IgD-negative memory B cell (primary cell): ENCODE data around the gene OR2V1. TPM values are rescaled to one million over a fixed set of nuclear protein-coding genes. Genes with fewer than 3 reads are reported as not detected.
A peak's percentile ranks its signal among the peaks of the same experiment; 100 is the strongest.
"Not testable (repeated sequence)": the region's sequence is repeated elsewhere in the genome, so short reads cannot be mapped to it uniquely, and the experiment has no call there.

Experiments used
- H3K27ac Mint-ChIP-seq, 3 donors: one replicate each; pipeline ENCODE4 v1.8.0; 2020 to 2022; ENCODE audit warnings: mild to moderate bottlenecking in 3 of 3, mixed read lengths in 3 of 3, moderate library complexity in 1 of 3
- H3K27me3 Mint-ChIP-seq: one replicate; pipeline ENCODE4 v1.8.0; 2021; ENCODE audit warnings: mixed read lengths
- H3K36me3 Mint-ChIP-seq: one replicate; pipeline ENCODE4 v1.8.0; 2020; ENCODE audit warnings: mild to moderate bottlenecking, mixed read lengths
- H3K4me1 Mint-ChIP-seq, 3 donors: one replicate each; pipeline ENCODE4 v1.8.0; 2020 to 2022; ENCODE audit warnings: mixed read lengths in 3 of 3, mild to moderate bottlenecking in 1 of 3
- H3K4me3 Mint-ChIP-seq, 4 donors: one replicate each; pipeline ENCODE4 v1.8.0; 2020 to 2022; ENCODE audit warnings: mild to moderate bottlenecking in 4 of 4, mixed read lengths in 4 of 4, moderate library complexity in 3 of 4
- H3K9me3 Mint-ChIP-seq, 3 donors: one replicate each; pipeline ENCODE4 v1.8.0; 2020 to 2021; ENCODE audit warnings: mixed read lengths in 3 of 3, mild to moderate bottlenecking in 1 of 3
- polyA plus RNA-seq: library from polyadenylated mRNA; unstranded; fragments of 300-500 nt; fragmentation: Illumina TruSeq; gene quantifications from one replicate; pipeline ENCODE4 v1.2.3, GENCODE V29; 2021

The OR2V1 gene
- polyA plus RNA-seq, 1 donor from 2014 or later = not detected

GRCh38 chr5:181164076-181164952, 33.3 kb upstream of the OR2V1 start:
- H3K9me3 Mint-ChIP-seq = peaks cover 4 to 21% (median 9%) of the 10 kb centered on the region in 3 donors
- peaks cover 23 to 28% (median 25%) of the 10 kb centered on the region in 3 donors for H3K4me1 Mint-ChIP-seq
- H3K27me3 Mint-ChIP-seq = peaks cover 41% of the 10 kb centered on the region
- peaks cover 2% of the 10 kb centered on the region for H3K36me3 Mint-ChIP-seq
- peak overlapping the region; percentile 67 to 94 (median 71) for H3K4me3 Mint-ChIP-seq
- H3K27ac Mint-ChIP-seq = peak overlapping the region; percentile 69 to 93 (median 91)

- Mint-ChIP-seq H3K36me3 (no peaks in the 10 kb centered on the region), H3K9me3 (peaks cover 4 to 21% (median 9%) of the 10 kb centered on the region in 3 donors), H3K27ac (peak overlapping the region; percentile 89 to 93 (median 91)), H3K4me3 (peak overlapping the region; percentile 70 to 94 (median 74)), H3K27me3 (peaks cover 35% of the 10 kb centered on the region), H3K4me1 (peaks cover 23 to 26% (median 24%) of the 10 kb centered on the region in 3 donors)
Observed at GRCh38 chr5:181163487-181164075, 32.6 kb upstream of the OR2V1 start.

- Mint-ChIP-seq H3K27ac (peak overlapping the region in 1 of 3 donors; percentile 90), H3K36me3 (no peaks in the 10 kb centered on the region), H3K4me1 (peaks cover 17 to 21% (median 20%) of the 10 kb centered on the region in 3 donors), H3K4me3 (peak overlapping the region in 3 of 4 donors; percentile 60 to 85 (median 65)), H3K27me3 (peaks cover 19% of the 10 kb centered on the region), H3K9me3 (peaks cover 4 to 17% (median 4%) of the 10 kb centered on the region in 3 donors)
Observed at GRCh38 chr5:181161534-181162175, 30.7 kb upstream of the OR2V1 start.

- Mint-ChIP-seq H3K9me3 (peaks cover 4 to 14% (median 4%) of the 10 kb centered on the region in 3 donors), H3K27me3 (peaks cover 13% of the 10 kb centered on the region), H3K4me3 (peak overlapping the region; percentile 60 to 85 (median 66)), H3K4me1 (peaks cover 14 to 21% (median 15%) of the 10 kb centered on the region in 3 donors), H3K27ac (peak overlapping the region in 2 of 3 donors; percentile 81 to 90)
- not testable (repeated sequence) for H3K36me3 Mint-ChIP-seq
Observed at GRCh38 chr5:181160755-181161533, 30.0 kb upstream of the OR2V1 start.

GRCh38 chr5:181160152-181160754, 29.3 kb upstream of the OR2V1 start:
- Mint-ChIP-seq H3K27me3 (peaks cover 8% of the 10 kb centered on the region), H3K4me3 (peak overlapping the region in 3 of 4 donors; percentile 78 to 86 (median 81)), H3K9me3 (peaks cover under 1 to 11% (median 2%) of the 10 kb centered on the region in 3 donors), H3K27ac (peak overlapping the region; percentile 42 to 78 (median 71)), H3K4me1 (peaks cover 13 to 16% (median 14%) of the 10 kb centered on the region in 3 donors), H3K36me3 (no peaks in the 10 kb centered on the region)

GRCh38 chr5:181159286-181160151, 28.6 kb upstream of the OR2V1 start:
- H3K27me3 Mint-ChIP-seq = peaks cover 8% of the 10 kb centered on the region

GRCh38 chr5:181158869-181159268, 27.9 kb upstream of the OR2V1 start:
- Mint-ChIP-seq H3K4me1 (peaks cover 13% of the 10 kb centered on the region in 3 donors), H3K36me3 (no peaks in the 10 kb centered on the region), H3K27me3 (peaks cover 8% of the 10 kb centered on the region), H3K9me3 (peaks cover 4% of the 10 kb centered on the region in 3 donors), H3K4me3 (peak overlapping the region in 1 of 4 donors; percentile 61), H3K27ac (peak overlapping the region in 1 of 3 donors; percentile 91)

More at GRCh38 chr5:181159286-181160151, 28.6 kb upstream of the OR2V1 start:
- peak overlapping the region; percentile 61 to 86 (median 64) for H3K4me3 Mint-ChIP-seq
- H3K36me3 Mint-ChIP-seq = no peaks in the 10 kb centered on the region
- peaks cover 13 to 14% (median 13%) of the 10 kb centered on the region in 3 donors for H3K4me1 Mint-ChIP-seq
- H3K9me3 Mint-ChIP-seq = peaks cover 4 to 8% (median 4%) of the 10 kb centered on the region in 3 donors
- peak overlapping the region; percentile 67 to 91 (median 84) for H3K27ac Mint-ChIP-seq

GRCh38 chr5:181156758-181157157, 25.8 kb upstream of the OR2V1 start:
- peaks cover 0 to 4% (median 2%) of the 10 kb centered on the region in 3 donors for H3K9me3 Mint-ChIP-seq
- no peaks in the 10 kb centered on the region for H3K36me3 Mint-ChIP-seq
- no peak overlapping the region for H3K4me3 Mint-ChIP-seq
- H3K27ac Mint-ChIP-seq = no peak overlapping the region
- H3K4me1 Mint-ChIP-seq = peaks cover 5 to 11% (median 10%) of the 10 kb centered on the region in 3 donors
- H3K27me3 Mint-ChIP-seq = peaks cover 3% of the 10 kb centered on the region

GRCh38 chr5:181153814-181154213, 22.8 kb upstream of the OR2V1 start:
- Mint-ChIP-seq H3K4me3 (peak overlapping the region in 1 of 4 donors; percentile 55), H3K27ac (no peak overlapping the region), H3K4me1 (peaks cover 0 to 5% (median 3%) of the 10 kb centered on the region in 3 donors), H3K36me3 (peaks cover 3% of the 10 kb centered on the region), H3K9me3 (peaks cover 0 to 4% (median 2%) of the 10 kb centered on the region in 3 donors), H3K27me3 (peaks cover 11% of the 10 kb centered on the region)

- Mint-ChIP-seq H3K4me1 (peaks cover 0 to 3% (median under 1%) of the 10 kb centered on the region in 3 donors), H3K4me3 (no peak overlapping the region), H3K36me3 (peaks cover 4% of the 10 kb centered on the region), H3K27me3 (peaks cover 18% of the 10 kb centered on the region), H3K9me3 (peaks cover 0 to 4% (median 2%) of the 10 kb centered on the region in 3 donors), H3K27ac (no peak overlapping the region)
Observed at GRCh38 chr5:181152406-181152805, 21.4 kb upstream of the OR2V1 start.

GRCh38 chr5:181151146-181151545, 20.2 kb upstream of the OR2V1 start:
- no peak overlapping the region for H3K27ac Mint-ChIP-seq
- peaks cover 19% of the 10 kb centered on the region for H3K27me3 Mint-ChIP-seq
- H3K36me3 Mint-ChIP-seq = peaks cover 4% of the 10 kb centered on the region
- H3K4me3 Mint-ChIP-seq = no peak overlapping the region
- peaks cover 0 to 3% (median 0%) of the 10 kb centered on the region in 3 donors for H3K4me1 Mint-ChIP-seq
- H3K9me3 Mint-ChIP-seq = peaks cover 2 to 6% (median 4%) of the 10 kb centered on the region in 3 donors

GRCh38 chr5:181149806-181150733, 19.1 kb upstream of the OR2V1 start:
- peaks cover 2 to 7% (median 6%) of the 10 kb centered on the region in 3 donors for H3K9me3 Mint-ChIP-seq
- H3K27ac Mint-ChIP-seq = no peak overlapping the region
- H3K36me3 Mint-ChIP-seq = peaks cover 6% of the 10 kb centered on the region
- peaks cover 0 to 3% (median 0%) of the 10 kb centered on the region in 3 donors for H3K4me1 Mint-ChIP-seq
- no peak overlapping the region for H3K4me3 Mint-ChIP-seq
- H3K27me3 Mint-ChIP-seq = peaks cover 18% of the 10 kb centered on the region
